Spleen (tissue), 7 donors: ENCODE results near the gene TMEM45B.

Source experiments
- POLR2A ChIP-seq, 3 donors: fragments of 450-650 bp; IDR thresholded peaks; one replicate each; pipeline ENCODE4 v1.5.1; 2017; ENCODE audit warnings: antibody characterized with exemption in 3 of 3, mild to moderate bottlenecking in 1 of 3
- POLR2AphosphoS5 ChIP-seq, 3 donors: sonication (generic); formaldehyde crosslinking; IDR thresholded peaks; one replicate each; pipeline ENCODE4 v1.5.1; 2017; ENCODE audit warnings: antibody characterized with exemption in 3 of 3
- TF ChIP-seq, protein P1 (sequence below), 11 experiments: fragments of 200-600 bp in 7 of 11; fragments of 450-650 bp in 4 of 11; sonication (generic) in 4 of 11; IDR thresholded peaks in 8 of 11; conservative IDR thresholded peaks in 3 of 11; 1 replicate in 7 of 11; 2 replicates in 4 of 11; pipeline versions ENCODE4 v1.4.0 to v1.8.0; 2016 to 2021; ENCODE audit warnings: antibody characterized with exemption in 11 of 11, inconsistent platforms in 4 of 11, mild to moderate bottlenecking in 1 of 11
- donor health status: DM: no; HTN: no; CAD: no; lungs with moderate emphysema.
- donor health status: DM: no; HTN: no; CAD: no.
- donor health status: DM: no; HTN: no; CAD: no.

DNA sequence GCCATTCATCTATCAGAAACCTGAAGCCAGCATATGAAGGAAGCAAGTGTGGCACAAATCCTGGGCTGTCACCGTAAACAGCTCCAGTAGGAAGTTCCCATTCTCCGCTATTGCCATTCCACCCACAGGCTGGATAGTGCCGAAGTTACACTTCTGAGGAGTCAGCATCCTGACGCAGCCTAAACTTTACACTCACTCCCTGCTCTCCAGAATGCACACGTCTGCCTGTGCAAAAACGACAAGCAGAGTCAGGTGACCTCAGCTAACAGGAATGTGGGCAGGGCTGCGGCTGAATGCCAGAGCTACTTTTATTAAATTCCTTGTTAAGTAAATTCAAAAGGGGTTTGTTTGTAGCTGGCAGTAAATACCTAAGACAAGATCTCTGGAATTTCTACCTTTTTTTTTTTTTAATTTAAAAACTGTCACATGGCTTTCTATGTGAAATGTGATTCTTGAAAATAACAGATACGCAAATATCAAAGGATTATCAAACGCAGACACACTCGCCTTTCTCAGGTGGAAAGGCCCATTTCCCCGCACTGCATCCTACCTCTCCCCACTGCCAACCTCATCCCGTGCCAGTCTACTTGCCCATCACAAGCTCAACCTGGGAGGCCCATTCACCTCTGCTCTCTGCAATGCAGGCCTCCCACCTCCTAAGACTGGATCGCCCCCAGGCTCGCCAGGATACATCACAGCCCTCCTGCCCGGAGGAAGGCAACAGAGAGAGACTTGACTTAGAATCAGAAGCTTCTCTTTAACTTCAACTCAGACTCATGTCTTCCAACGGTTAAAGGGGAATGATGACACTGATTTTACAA is 46.3 kb downstream of the TMEM45B start:
- TF ChIP-seq, protein P1, sequence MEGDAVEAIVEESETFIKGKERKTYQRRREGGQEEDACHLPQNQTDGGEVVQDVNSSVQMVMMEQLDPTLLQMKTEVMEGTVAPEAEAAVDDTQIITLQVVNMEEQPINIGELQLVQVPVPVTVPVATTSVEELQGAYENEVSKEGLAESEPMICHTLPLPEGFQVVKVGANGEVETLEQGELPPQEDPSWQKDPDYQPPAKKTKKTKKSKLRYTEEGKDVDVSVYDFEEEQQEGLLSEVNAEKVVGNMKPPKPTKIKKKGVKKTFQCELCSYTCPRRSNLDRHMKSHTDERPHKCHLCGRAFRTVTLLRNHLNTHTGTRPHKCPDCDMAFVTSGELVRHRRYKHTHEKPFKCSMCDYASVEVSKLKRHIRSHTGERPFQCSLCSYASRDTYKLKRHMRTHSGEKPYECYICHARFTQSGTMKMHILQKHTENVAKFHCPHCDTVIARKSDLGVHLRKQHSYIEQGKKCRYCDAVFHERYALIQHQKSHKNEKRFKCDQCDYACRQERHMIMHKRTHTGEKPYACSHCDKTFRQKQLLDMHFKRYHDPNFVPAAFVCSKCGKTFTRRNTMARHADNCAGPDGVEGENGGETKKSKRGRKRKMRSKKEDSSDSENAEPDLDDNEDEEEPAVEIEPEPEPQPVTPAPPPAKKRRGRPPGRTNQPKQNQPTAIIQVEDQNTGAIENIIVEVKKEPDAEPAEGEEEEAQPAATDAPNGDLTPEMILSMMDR (IDR thresholded peaks at IDR 0.05 in 8 of 11, conservative IDR thresholded peaks at IDR 0.05 in 3 of 11), result no peak
- TF ChIP-seq POLR2A (IDR thresholded peaks at IDR 0.05) (no peak), POLR2AphosphoS5 (IDR thresholded peaks at IDR 0.05) (no peak)
